GM18526 (cell line): ENCODE measurements around the gene TCP11X1.
"Not testable (repeated sequence)": the region's sequence is repeated elsewhere in the genome, so short reads cannot be mapped to it uniquely, and the experiment has no call there.

Experiments
- POLR2A ChIP-seq: IDR thresholded peaks from 3 replicates; pipeline ENCODE4 v1.6.1; 2011; ENCODE audit not compliant: insufficient read length; ENCODE audit errors: extremely low read depth

TCP11X1 gene

GRCh38 chrX:102214986-102215385 lies at the start of gene TCP11X1:
TCP11X1 (plus strand) TSS chrX:102215301.
- not testable (repeated sequence) for TF ChIP-seq POLR2A

- TF ChIP-seq POLR2A: no peak
These were observed 29.0 kb upstream of the TCP11X1 start for GRCh38 chrX:102185967-102186720.

DNA sequence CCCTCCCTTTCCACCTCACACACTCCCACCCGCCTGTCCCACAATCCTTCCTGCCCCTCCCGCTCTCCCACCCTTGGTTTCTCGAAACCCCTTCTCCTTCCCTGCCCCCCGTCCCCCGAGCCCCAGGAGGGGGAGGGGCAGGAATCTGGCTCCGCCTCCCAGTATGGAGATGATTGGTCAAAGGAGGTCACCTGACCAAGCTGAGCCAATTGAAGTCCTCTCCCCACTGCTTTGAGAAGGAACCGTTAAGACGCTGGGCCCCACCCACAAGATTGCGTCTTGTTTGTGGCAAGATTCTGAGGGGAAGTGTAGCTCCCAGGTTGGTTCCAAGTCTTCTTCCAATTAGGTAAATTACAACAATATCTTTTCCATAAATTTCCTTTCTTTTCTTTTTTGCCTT lies 31.8 kb downstream of the TCP11X1 start, which contains the start of gene NXF2:
Gene NXF2, plus strand, starts transcription at position 275 of the 400 bp plus-strand sequence. CDS start 59,912 bp downstream, outside the sequence.
- TF ChIP-seq POLR2A: not testable (repeated sequence)
